HepG2 (cell line): ENCODE results near the gene STBD1. TPM values are rescaled to one million over a fixed set of nuclear protein-coding genes. Genes with fewer than 3 reads are reported as not detected.
"Not testable (repeated sequence)": the region's sequence is repeated elsewhere in the genome, so short reads cannot be mapped to it uniquely, and the experiment has no call there.

Source experiments
- ATAC-seq: fragments of 200-7000 bp; cut with Tn5 transposase; 3 replicates; pipeline ENCODE4 v1.9.1; 2020; ENCODE audit warnings: mild to moderate bottlenecking, moderate library complexity
- BruUV-seq: library from RNA; stranded (reverse); fragments of 400-500 nt; replicated peaks from 2 replicates; lab custom pipeline; 2021; lab: Mats Ljungman, UMichigan
- CTCF ChIA-PET: fragments of 300-600 bp; formaldehyde crosslinking; extraction: SDS; loops from one replicate; lab custom pipeline; 2021; ENCODE audit warnings: low total read pairs, inconsistent platforms, low intra/inter-chr PET ratio; lab: Yijun Ruan, JAX
- POLR2A ChIA-PET: fragments of 350-600 bp; sonication (Branson Sonifier 250); formaldehyde crosslinking; loops from one replicate; lab custom pipeline; 2020; ENCODE audit warnings: antibody characterized with exemption, inconsistent platforms; lab: Yijun Ruan, JAX
- DNase-seq: peaks from one replicate; pipeline ENCODE4 v3.0.0-alpha.2; 2015; ENCODE audit warnings: low spot score
- FAIRE-seq: peaks from 3 replicates; lab custom pipeline; 2011; peaks lifted over from hg19 to GRCh38; lab: Jason Lieb, UNC
- H2AFZ ChIP-seq: one replicate; pipeline ENCODE4 v1.6.1; 2011; ENCODE audit warnings: low read length, inconsistent platforms
- H3K27ac ChIP-seq: fragments of 300-600 bp; 3 replicates; pipeline ENCODE4 v1.8.0; 2011; ENCODE audit warnings: mixed run types, mild to moderate bottlenecking, mixed read lengths, low read length, inconsistent platforms; ENCODE audit not compliant: insufficient read depth; ENCODE audit errors: extremely low read length
- H3K27me3 ChIP-seq, 2 experiments: fragments of 200-600 bp in 1 of 2; 2 replicates in 1 of 2; 3 replicates in 1 of 2; pipeline versions ENCODE4 v1.6.0 to v1.8.0; 2011; ENCODE audit warnings: low read length in 2 of 2, mild to moderate bottlenecking in 2 of 2, moderate library complexity in 2 of 2, inconsistent platforms in 1 of 2; ENCODE audit not compliant: insufficient read depth in 2 of 2, control insufficient read depth in 1 of 2
- H3K36me3 ChIP-seq, 2 experiments: fragments of 200-600 bp in 1 of 2; replicated peaks in 1 of 2; 2 replicates in 1 of 2; 3 replicates in 1 of 2; pipeline versions ENCODE4 v1.5.1 to v1.8.0; 2011; ENCODE audit warnings: low read length in 2 of 2, inconsistent platforms in 1 of 2; ENCODE audit not compliant: insufficient read depth in 2 of 2, control insufficient read depth in 1 of 2
- H3K4me1 ChIP-seq: 2 replicates; pipeline ENCODE4 v1.5.1; 2012; ENCODE audit warnings: low read length, inconsistent platforms; ENCODE audit not compliant: insufficient read depth
- H3K4me2 ChIP-seq: 2 replicates; pipeline ENCODE4 v1.6.0; 2011; ENCODE audit warnings: low read depth, low read length, inconsistent platforms
- H3K4me3 ChIP-seq, 3 experiments: fragments of 200-600 bp in 1 of 3; sonication (generic), shearing (Covaris generic) in 1 of 3; replicated peaks in 1 of 3; 2 replicates each; pipeline ENCODE4 v1.5.1; 2011 to 2016; ENCODE audit warnings: low read length in 3 of 3, inconsistent platforms in 2 of 3, low read depth in 2 of 3, mild to moderate bottlenecking in 2 of 3, control low read depth in 1 of 3, mixed read lengths in 1 of 3; ENCODE audit not compliant: insufficient read depth in 1 of 3
- H3K79me2 ChIP-seq: one replicate; pipeline ENCODE4 v1.6.1; 2011; ENCODE audit warnings: low read length, inconsistent platforms; ENCODE audit not compliant: insufficient read depth
- H3K9ac ChIP-seq: 2 replicates; pipeline ENCODE4 v1.6.0; 2011; ENCODE audit warnings: mild to moderate bottlenecking, low read depth, low read length, inconsistent platforms; ENCODE audit not compliant: insufficient read depth
- H3K9me3 ChIP-seq: 2 replicates; pipeline ENCODE4 v1.5.1; 2012; ENCODE audit warnings: mild to moderate bottlenecking, low read length
- H4K20me1 ChIP-seq: 2 replicates; pipeline ENCODE4 v1.6.0; 2011; ENCODE audit warnings: inconsistent platforms, mild to moderate bottlenecking, low read length, moderate library complexity; ENCODE audit not compliant: insufficient read depth
- MEIS1 ChIP-seq: sonication (generic); formaldehyde crosslinking; IDR thresholded peaks from 2 replicates; pipeline ENCODE4 v1.9.0; 2021; ENCODE audit warnings: mild to moderate bottlenecking, missing genetic modification reagents, moderate library complexity, borderline replicate concordance
- PAX8 ChIP-seq: sonication (generic); formaldehyde crosslinking; IDR thresholded peaks from 2 replicates; pipeline ENCODE4 v1.8.0; 2022; ENCODE audit warnings: mild to moderate bottlenecking, missing genetic modification reagents, borderline replicate concordance
- PRPF4 ChIP-seq: fragments of 200-400 bp; formaldehyde crosslinking; IDR thresholded peaks from 2 replicates; pipeline ENCODE4 v1.6.1; 2016; ENCODE audit warnings: low read length, low read depth; ENCODE audit not compliant: poor library complexity, severe bottlenecking
- RBFOX2 ChIP-seq: fragments of 200-400 bp; formaldehyde crosslinking; IDR thresholded peaks from 2 replicates; pipeline ENCODE4 v1.6.1; 2017; ENCODE audit warnings: low read depth, mild to moderate bottlenecking, low read length
- SMARCE1 ChIP-seq: fragments of 450-650 bp; IDR thresholded peaks from 2 replicates; pipeline ENCODE4 v1.6.1; 2017; ENCODE audit warnings: borderline replicate concordance
- SRSF1 ChIP-seq: fragments of 200-400 bp; formaldehyde crosslinking; optimal IDR thresholded peaks from 2 replicates; pipeline ENCODE3; 2017; ENCODE audit warnings: mild to moderate bottlenecking, low read depth, low read length, moderate library complexity
- STAT5B ChIP-seq: sonication (generic); formaldehyde crosslinking; IDR thresholded peaks from 2 replicates; pipeline ENCODE4 v1.4.0; 2020; ENCODE audit warnings: missing genetic modification reagents
- TMF1 ChIP-seq: sonication (generic); formaldehyde crosslinking; IDR thresholded peaks from 2 replicates; pipeline ENCODE4 v1.8.1; 2022; ENCODE audit warnings: low read depth, missing genetic modification reagents
- ZNF441 ChIP-seq: sonication (generic); formaldehyde crosslinking; IDR thresholded peaks from 2 replicates; pipeline ENCODE4 v1.7.0; 2021; ENCODE audit warnings: missing genetic modification reagents, borderline replicate concordance
- ZNF720 ChIP-seq: sonication (generic); formaldehyde crosslinking; IDR thresholded peaks from 2 replicates; pipeline ENCODE4 v1.4.0; 2020; ENCODE audit warnings: missing genetic modification reagents
- ZNF749 ChIP-seq: sonication (generic); formaldehyde crosslinking; IDR thresholded peaks from 2 replicates; pipeline ENCODE4 v1.8.0; 2022; ENCODE audit warnings: mild to moderate bottlenecking, missing genetic modification reagents, moderate library complexity, borderline replicate concordance
- WGBS: methylation state at CpG from one replicate; pipeline ENCODE4 v1.1.6; 2017; ENCODE audit warnings: low lambda C conversion rate; 5-methylcytosine and 5-hydroxymethylcytosine counted together
- in situ Hi-C: cut with HindIII; loops from 2 replicates; pipeline ENCODE4 v1.10.0; 2017; ENCODE audit warnings: low pct_unique_long_range_greater_than_20kb; ENCODE audit not compliant: extremely low pct_ligation_motif_present
- intact Hi-C: fragments of 100-400 bp; cut with micrococcal nuclease; formaldehyde crosslinking; loops from one replicate; pipeline ENCODE4 v1.10.0; 2022; ENCODE audit not compliant: unreplicated experiment
- polyA plus RNA-seq, 8 experiments: library from polyadenylated mRNA; depleted of rRNA in 3 of 8; stranded (reverse) in 7 of 8; unstranded in 1 of 8; fragments of >200 nt; fragmentation: Illumina TruSeq in 4 of 8; extraction: Trizol in 4 of 8; gene quantifications; 2 replicates each; pipeline versions ENCODE4 v1.2.1 to v1.2.3, GENCODE V29; 2011 to 2016; ENCODE audit warnings: low read depth in 4 of 8, missing spikeins in 1 of 8, mixed read lengths in 1 of 8; ENCODE audit not compliant: insufficient read depth in 1 of 8
- total RNA-seq, 5 experiments: library from RNA; depleted of rRNA; stranded (reverse); fragments of >200 nt; fragmentation: Illumina TruSeq; extraction: Trizol; gene quantifications; 2 replicates each; pipeline ENCODE4 v1.2.3, GENCODE V29; 2016; ENCODE audit warnings: low read depth in 1 of 5
- TF ChIP-seq, protein P1 (sequence below): sonication (generic); formaldehyde crosslinking; IDR thresholded peaks from 2 replicates; pipeline ENCODE4 v1.5.1; 2020; ENCODE audit warnings: mild to moderate bottlenecking, moderate library complexity, missing genetic modification reagents
- TF ChIP-seq, protein P2 (sequence below): fragments of 450-650 bp; IDR thresholded peaks from 2 replicates; pipeline ENCODE4 v1.6.1; 2017; ENCODE audit warnings: mild to moderate bottlenecking
- TF ChIP-seq, protein P3 (sequence below): sonication (generic); formaldehyde crosslinking; conservative IDR thresholded peaks from 2 replicates; pipeline ENCODE4 v1.4.0; 2020; ENCODE audit warnings: missing genetic modification reagents

STBD1 gene
- total and polyA plus RNA-seq, 2 of the 13 experiments (the other 11 are each of a cell fraction or from before 2014, with no cell fraction given): 2.8 to 4.3 TPM

DNA sequence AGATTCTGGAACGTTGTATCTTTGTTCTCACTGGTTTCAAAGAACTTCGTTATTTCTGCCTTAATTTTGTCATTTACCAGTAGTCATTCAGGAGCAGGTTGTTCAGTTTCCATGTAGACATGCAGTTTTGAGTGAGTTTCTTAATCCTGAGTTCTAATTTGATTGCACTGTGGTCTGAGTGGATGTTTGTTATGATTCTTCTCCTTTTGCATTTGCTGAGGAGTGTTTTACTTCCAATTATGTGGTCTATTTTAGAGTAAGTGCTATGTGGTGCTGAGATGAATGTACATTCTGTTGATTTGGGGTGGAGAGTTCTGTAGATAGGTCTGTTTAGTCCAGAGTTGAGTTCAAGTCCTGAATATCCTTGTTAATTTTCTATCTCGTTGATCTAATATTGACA is 18.7 kb upstream of the STBD1 start:
- in situ Hi-C loops, POLR2A ChIA-PET, H3K4me3 ChIP-seq, CTCF ChIA-PET, H2AFZ ChIP-seq, H3K27me3 ChIP-seq, H3K9ac ChIP-seq, H3K4me2 ChIP-seq, H3K36me3 ChIP-seq, H3K79me2 ChIP-seq, ATAC-seq, H3K4me1 ChIP-seq, H3K9me3 ChIP-seq, H3K27ac ChIP-seq, H4K20me1 ChIP-seq, FAIRE-seq, intact Hi-C loops, DNase-seq, BruUV-seq: not testable (repeated sequence)
- 4% methylated on average over 3 of the region's 3 CpGs for WGBS

DNA sequence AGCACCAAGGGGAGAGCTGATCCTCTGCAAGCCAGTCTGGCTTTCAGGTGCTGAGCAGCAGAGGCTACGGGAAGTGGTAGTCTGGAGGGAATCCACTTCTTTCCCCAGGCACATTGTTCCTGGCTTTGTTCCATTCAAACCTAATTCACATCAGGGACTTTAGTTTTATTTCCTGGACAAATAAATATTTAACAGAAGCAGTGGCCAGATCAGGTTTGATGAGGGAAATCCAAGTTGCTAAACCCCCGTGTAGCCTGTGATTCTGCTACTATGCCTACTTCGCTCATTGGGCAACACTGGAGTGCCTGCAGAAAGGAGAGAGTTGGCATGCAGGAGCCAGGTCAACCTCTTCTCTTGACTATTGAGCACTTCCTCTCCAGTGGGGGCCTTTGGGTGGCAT is 13.8 kb upstream of the STBD1 start:
- 0 out of 2 replicates have a peak, but pooled peaks cover 3% of the 10 kb centered on the region for H3K9me3 ChIP-seq
- H2AFZ ChIP-seq: no peak overlapping the region
- no TSS peak for BruUV-seq
- in situ Hi-C loops: no loop called here
- ATAC-seq (no peak), FAIRE-seq (no peak), DNase-seq (no peak)
- ChIA-PET POLR2A (no interaction called here), CTCF (no interaction called here)
- WGBS: 37% methylated on average over 3 of the region's 3 CpGs
- no peaks in the 10 kb centered on the region for H3K36me3 ChIP-seq
- H4K20me1 ChIP-seq: no peaks in the 10 kb centered on the region
- H3K4me1 ChIP-seq: no peaks in the 10 kb centered on the region
- H3K27me3 ChIP-seq: no peaks in the 10 kb centered on the region; a peak in 2 of 5 replicates
- no peak overlapping the region for H3K4me2 ChIP-seq
- H3K79me2 ChIP-seq: no peaks in the 10 kb centered on the region
- H3K9ac ChIP-seq: no peak overlapping the region
- H3K27ac ChIP-seq: no peak overlapping the region
- intact Hi-C loops: no loop called here
- no peak overlapping the region for H3K4me3 ChIP-seq
- TF ChIP-seq PRPF4: no peak
- no peak for TF ChIP-seq STAT5B (CRISPR knock-in tag)
- no peak for TF ChIP-seq ZNF720
- no peak for TF ChIP-seq ZNF749 (CRISPR knock-in tag)
- no peak for TF ChIP-seq SRSF1
- TF ChIP-seq, protein P1, sequence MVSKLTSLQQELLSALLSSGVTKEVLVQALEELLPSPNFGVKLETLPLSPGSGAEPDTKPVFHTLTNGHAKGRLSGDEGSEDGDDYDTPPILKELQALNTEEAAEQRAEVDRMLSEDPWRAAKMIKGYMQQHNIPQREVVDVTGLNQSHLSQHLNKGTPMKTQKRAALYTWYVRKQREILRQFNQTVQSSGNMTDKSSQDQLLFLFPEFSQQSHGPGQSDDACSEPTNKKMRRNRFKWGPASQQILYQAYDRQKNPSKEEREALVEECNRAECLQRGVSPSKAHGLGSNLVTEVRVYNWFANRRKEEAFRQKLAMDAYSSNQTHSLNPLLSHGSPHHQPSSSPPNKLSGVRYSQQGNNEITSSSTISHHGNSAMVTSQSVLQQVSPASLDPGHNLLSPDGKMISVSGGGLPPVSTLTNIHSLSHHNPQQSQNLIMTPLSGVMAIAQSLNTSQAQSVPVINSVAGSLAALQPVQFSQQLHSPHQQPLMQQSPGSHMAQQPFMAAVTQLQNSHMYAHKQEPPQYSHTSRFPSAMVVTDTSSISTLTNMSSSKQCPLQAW (CRISPR knock-in tag): no peak
- no peak for TF ChIP-seq ZNF441
- TF ChIP-seq, protein P2, sequence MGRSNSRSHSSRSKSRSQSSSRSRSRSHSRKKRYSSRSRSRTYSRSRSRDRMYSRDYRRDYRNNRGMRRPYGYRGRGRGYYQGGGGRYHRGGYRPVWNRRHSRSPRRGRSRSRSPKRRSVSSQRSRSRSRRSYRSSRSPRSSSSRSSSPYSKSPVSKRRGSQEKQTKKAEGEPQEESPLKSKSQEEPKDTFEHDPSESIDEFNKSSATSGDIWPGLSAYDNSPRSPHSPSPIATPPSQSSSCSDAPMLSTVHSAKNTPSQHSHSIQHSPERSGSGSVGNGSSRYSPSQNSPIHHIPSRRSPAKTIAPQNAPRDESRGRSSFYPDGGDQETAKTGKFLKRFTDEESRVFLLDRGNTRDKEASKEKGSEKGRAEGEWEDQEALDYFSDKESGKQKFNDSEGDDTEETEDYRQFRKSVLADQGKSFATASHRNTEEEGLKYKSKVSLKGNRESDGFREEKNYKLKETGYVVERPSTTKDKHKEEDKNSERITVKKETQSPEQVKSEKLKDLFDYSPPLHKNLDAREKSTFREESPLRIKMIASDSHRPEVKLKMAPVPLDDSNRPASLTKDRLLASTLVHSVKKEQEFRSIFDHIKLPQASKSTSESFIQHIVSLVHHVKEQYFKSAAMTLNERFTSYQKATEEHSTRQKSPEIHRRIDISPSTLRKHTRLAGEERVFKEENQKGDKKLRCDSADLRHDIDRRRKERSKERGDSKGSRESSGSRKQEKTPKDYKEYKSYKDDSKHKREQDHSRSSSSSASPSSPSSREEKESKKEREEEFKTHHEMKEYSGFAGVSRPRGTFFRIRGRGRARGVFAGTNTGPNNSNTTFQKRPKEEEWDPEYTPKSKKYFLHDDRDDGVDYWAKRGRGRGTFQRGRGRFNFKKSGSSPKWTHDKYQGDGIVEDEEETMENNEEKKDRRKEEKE: no peak
- TF ChIP-seq, protein P3, sequence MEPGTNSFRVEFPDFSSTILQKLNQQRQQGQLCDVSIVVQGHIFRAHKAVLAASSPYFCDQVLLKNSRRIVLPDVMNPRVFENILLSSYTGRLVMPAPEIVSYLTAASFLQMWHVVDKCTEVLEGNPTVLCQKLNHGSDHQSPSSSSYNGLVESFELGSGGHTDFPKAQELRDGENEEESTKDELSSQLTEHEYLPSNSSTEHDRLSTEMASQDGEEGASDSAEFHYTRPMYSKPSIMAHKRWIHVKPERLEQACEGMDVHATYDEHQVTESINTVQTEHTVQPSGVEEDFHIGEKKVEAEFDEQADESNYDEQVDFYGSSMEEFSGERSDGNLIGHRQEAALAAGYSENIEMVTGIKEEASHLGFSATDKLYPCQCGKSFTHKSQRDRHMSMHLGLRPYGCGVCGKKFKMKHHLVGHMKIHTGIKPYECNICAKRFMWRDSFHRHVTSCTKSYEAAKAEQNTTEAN: no peak
- TF ChIP-seq PAX8 (CRISPR knock-in tag): no peak
- no peak for TF ChIP-seq MEIS1 (CRISPR knock-in tag)
- TF ChIP-seq RBFOX2: no peak
- no peak for TF ChIP-seq SMARCE1
- no peak for TF ChIP-seq TMF1 (CRISPR knock-in tag)
